Measurements from ENCODE around the gene MSRB2.

GRCh38 chr10:23100331-23101030, 5.1 kb downstream of the MSRB2 start:
- no peak for TF ChIP-seq CTCF (IDR thresholded peaks at IDR 0.05)
- TF ChIP-seq POLR2A (IDR thresholded peaks at IDR 0.05) = no peak

Measured in Peyer's patch (tissue), 4 donors.